ENCODE measurements around the gene PHF20. TPM values are rescaled to one million over a fixed set of nuclear protein-coding genes. Genes with fewer than 3 reads are reported as not detected.

PHF20 gene
- total and polyA plus RNA-seq, 2 of the 13 experiments (the other 11 are each of a cell fraction or from before 2014, with no cell fraction given), result 22.8 to 34.1 TPM

- TF ChIP-seq, protein P1, sequence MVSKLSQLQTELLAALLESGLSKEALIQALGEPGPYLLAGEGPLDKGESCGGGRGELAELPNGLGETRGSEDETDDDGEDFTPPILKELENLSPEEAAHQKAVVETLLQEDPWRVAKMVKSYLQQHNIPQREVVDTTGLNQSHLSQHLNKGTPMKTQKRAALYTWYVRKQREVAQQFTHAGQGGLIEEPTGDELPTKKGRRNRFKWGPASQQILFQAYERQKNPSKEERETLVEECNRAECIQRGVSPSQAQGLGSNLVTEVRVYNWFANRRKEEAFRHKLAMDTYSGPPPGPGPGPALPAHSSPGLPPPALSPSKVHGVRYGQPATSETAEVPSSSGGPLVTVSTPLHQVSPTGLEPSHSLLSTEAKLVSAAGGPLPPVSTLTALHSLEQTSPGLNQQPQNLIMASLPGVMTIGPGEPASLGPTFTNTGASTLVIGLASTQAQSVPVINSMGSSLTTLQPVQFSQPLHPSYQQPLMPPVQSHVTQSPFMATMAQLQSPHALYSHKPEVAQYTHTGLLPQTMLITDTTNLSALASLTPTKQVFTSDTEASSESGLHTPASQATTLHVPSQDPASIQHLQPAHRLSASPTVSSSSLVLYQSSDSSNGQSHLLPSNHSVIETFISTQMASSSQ (IDR thresholded peaks at IDR 0.05; ENCODE audit: low read depth), result no peak
- TF ChIP-seq, protein P1 (CRISPR knock-in tag; IDR thresholded peaks at IDR 0.05; ENCODE audit: borderline replicate concordance), result no peak
- TF ChIP-seq ZBTB8A (CRISPR knock-in tag; IDR thresholded peaks at IDR 0.05; ENCODE audit: borderline replicate concordance, low read depth) (no peak), RBM39 (IDR thresholded peaks at IDR 0.05; ENCODE audit: low read depth, low read length, poor library complexity, severe bottlenecking) (no peak), ZNF230 (CRISPR knock-in tag; IDR thresholded peaks at IDR 0.05) (no peak)
- TF ChIP-seq, protein P2, sequence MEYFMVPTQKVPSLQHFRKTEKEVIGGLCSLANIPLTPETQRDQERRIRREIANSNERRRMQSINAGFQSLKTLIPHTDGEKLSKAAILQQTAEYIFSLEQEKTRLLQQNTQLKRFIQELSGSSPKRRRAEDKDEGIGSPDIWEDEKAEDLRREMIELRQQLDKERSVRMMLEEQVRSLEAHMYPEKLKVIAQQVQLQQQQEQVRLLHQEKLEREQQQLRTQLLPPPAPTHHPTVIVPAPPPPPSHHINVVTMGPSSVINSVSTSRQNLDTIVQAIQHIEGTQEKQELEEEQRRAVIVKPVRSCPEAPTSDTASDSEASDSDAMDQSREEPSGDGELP (IDR thresholded peaks at IDR 0.05; ENCODE audit: borderline replicate concordance, low read depth), result no peak
- TF ChIP-seq, protein P3, sequence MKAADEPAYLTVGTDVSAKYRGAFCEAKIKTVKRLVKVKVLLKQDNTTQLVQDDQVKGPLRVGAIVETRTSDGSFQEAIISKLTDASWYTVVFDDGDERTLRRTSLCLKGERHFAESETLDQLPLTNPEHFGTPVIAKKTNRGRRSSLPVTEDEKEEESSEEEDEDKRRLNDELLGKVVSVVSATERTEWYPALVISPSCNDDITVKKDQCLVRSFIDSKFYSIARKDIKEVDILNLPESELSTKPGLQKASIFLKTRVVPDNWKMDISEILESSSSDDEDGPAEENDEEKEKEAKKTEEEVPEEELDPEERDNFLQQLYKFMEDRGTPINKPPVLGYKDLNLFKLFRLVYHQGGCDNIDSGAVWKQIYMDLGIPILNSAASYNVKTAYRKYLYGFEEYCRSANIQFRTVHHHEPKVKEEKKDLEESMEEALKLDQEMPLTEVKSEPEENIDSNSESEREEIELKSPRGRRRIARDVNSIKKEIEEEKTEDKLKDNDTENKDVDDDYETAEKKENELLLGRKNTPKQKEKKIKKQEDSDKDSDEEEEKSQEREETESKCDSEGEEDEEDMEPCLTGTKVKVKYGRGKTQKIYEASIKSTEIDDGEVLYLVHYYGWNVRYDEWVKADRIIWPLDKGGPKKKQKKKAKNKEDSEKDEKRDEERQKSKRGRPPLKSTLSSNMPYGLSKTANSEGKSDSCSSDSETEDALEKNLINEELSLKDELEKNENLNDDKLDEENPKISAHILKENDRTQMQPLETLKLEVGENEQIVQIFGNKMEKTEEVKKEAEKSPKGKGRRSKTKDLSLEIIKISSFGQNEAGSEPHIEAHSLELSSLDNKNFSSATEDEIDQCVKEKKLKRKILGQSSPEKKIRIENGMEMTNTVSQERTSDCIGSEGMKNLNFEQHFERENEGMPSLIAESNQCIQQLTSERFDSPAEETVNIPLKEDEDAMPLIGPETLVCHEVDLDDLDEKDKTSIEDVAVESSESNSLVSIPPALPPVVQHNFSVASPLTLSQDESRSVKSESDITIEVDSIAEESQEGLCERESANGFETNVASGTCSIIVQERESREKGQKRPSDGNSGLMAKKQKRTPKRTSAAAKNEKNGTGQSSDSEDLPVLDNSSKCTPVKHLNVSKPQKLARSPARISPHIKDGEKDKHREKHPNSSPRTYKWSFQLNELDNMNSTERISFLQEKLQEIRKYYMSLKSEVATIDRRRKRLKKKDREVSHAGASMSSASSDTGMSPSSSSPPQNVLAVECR (CRISPR knock-in tag; IDR thresholded peaks at IDR 0.05; ENCODE audit: borderline replicate concordance), result no peak
These were observed 20.9 kb downstream of the PHF20 start (continued) for GRCh38 chr20:35792740-35793139.
